Smooth muscle cell (in vitro differentiated cells): Measurements from ENCODE around the gene AOPEP. TPM values are rescaled to one million over a fixed set of nuclear protein-coding genes. Genes with fewer than 3 reads are reported as not detected.
A peak's percentile ranks its signal among the peaks of the same experiment; 100 is the strongest.

ENCODE experiments used
- DNase-seq: peaks from one replicate; lab custom pipeline; 2025; ENCODE audit not compliant: unreplicated experiment; lab: John Stamatoyannopoulos, UW
- H2AFZ ChIP-seq: fragments of 200-600 bp; sonication (generic); 2 replicates; pipeline ENCODE4 v1.6.0; 2016; ENCODE audit warnings: antibody characterized with exemption, low read depth, mild to moderate bottlenecking
- H3F3A ChIP-seq: fragments of 200-600 bp; sonication (generic); 2 replicates; pipeline ENCODE4 v1.6.0; 2017; ENCODE audit warnings: antibody characterized with exemption, low read depth
- H3K27ac ChIP-seq: fragments of 200-600 bp; sonication (generic); 2 replicates; pipeline ENCODE4 v1.5.1; 2016; ENCODE audit warnings: low read depth, mild to moderate bottlenecking
- H3K27me3 ChIP-seq: fragments of 200-600 bp; sonication (generic); 2 replicates; pipeline ENCODE4 v1.6.1; 2016; ENCODE audit warnings: low read depth, mild to moderate bottlenecking
- H3K36me3 ChIP-seq: fragments of 200-600 bp; sonication (generic); 2 replicates; pipeline ENCODE4 v1.5.1; 2016; ENCODE audit warnings: low read depth
- H3K4me1 ChIP-seq: fragments of 200-600 bp; sonication (generic); 2 replicates; pipeline ENCODE4 v1.5.1; 2016; ENCODE audit warnings: low read depth
- H3K4me2 ChIP-seq: fragments of 200-600 bp; sonication (generic); 2 replicates; pipeline ENCODE4 v1.6.0; 2016; ENCODE audit warnings: mild to moderate bottlenecking
- H3K4me3 ChIP-seq: fragments of 200-600 bp; sonication (generic); 2 replicates; pipeline ENCODE4 v1.5.1; 2016; ENCODE audit warnings: mild to moderate bottlenecking
- H3K79me2 ChIP-seq: fragments of 200-600 bp; sonication (generic); 2 replicates; pipeline ENCODE4 v1.6.0; 2016; ENCODE audit warnings: low read depth, mild to moderate bottlenecking
- H3K9ac ChIP-seq: fragments of 200-600 bp; sonication (generic); 2 replicates; pipeline ENCODE4 v1.6.0; 2016; ENCODE audit warnings: low read depth
- H3K9me3 ChIP-seq: fragments of 200-600 bp; sonication (generic); replicated peaks from 2 replicates; pipeline ENCODE4 v1.5.1; 2016; ENCODE audit warnings: low read depth
- H4K20me1 ChIP-seq: fragments of 200-600 bp; sonication (generic); 2 replicates; pipeline ENCODE4 v1.6.0; 2016; ENCODE audit warnings: low read depth
- CTCF ChIP-seq: fragments of 200-600 bp; sonication (generic); IDR thresholded peaks from 2 replicates; pipeline ENCODE4 v1.5.1; 2017; ENCODE audit warnings: borderline replicate concordance, mild to moderate bottlenecking, antibody characterized with exemption; ENCODE audit not compliant: insufficient read depth, poor library complexity, severe bottlenecking
- WGBS: methylation state at CpG from one replicate; pipeline ENCODE4 v1.1.7; 2016; ENCODE audit warnings: low lambda C conversion rate; 5-methylcytosine and 5-hydroxymethylcytosine counted together
- polyA plus RNA-seq: library from polyadenylated mRNA; unstranded; fragments of >200 nt; fragmentation: Nextera tagmentation; extraction: Ambion mirVana; gene quantifications from 2 replicates; pipeline ENCODE4 v1.2.1, GENCODE V29; 2016
- total RNA-seq: library from RNA; depleted of rRNA; stranded (reverse); fragments of >200 nt; gene quantifications from 2 replicates; pipeline ENCODE4 v1.2.3, GENCODE V29; 2014

Gene AOPEP
- total and polyA plus RNA-seq, 2 experiments from 2014 or later, result 52.7 to 94.9 TPM

- Histone ChIP-seq H3K27me3 (no peaks in the 10 kb centered on the region), H2AFZ (peak overlapping the region; percentile 20), H3K4me2 (no peak overlapping the region), H3K4me1 (no peaks in the 10 kb centered on the region), H3K79me2 (no peaks in the 10 kb centered on the region), H3K9ac (no peak overlapping the region), H3K36me3 (no peaks in the 10 kb centered on the region), H3K27ac (no peak overlapping the region), H4K20me1 (no peaks in the 10 kb centered on the region), H3K4me3 (no peak overlapping the region), H3K9me3 (no peaks in the 10 kb centered on the region), H3F3A (peaks cover 3% of the 10 kb centered on the region)
- DNase-seq, result no peak
- TF ChIP-seq CTCF, result no peak
- 91% methylated on average over 1 of the region's 1 CpG for WGBS
Observed at GRCh38 chr9:94680020-94680419, 46.5 kb upstream of the AOPEP start.

GRCh38 chr9:94680621-94681020 is 45.9 kb upstream of the AOPEP start:
- Histone ChIP-seq H3K9me3 (no peaks in the 10 kb centered on the region), H3K4me1 (no peaks in the 10 kb centered on the region), H3K36me3 (no peaks in the 10 kb centered on the region), H3K4me3 (no peak overlapping the region), H3K27ac (no peak overlapping the region), H3K9ac (no peak overlapping the region), H3K4me2 (no peak overlapping the region), H3K79me2 (no peaks in the 10 kb centered on the region), H3K27me3 (no peaks in the 10 kb centered on the region), H2AFZ (peak overlapping the region; percentile 94), H3F3A (peaks cover 3% of the 10 kb centered on the region), H4K20me1 (no peaks in the 10 kb centered on the region)
- 58% methylated on average over 2 of the region's 2 CpGs for WGBS
- no peak for DNase-seq
- TF ChIP-seq CTCF, result no peak

- H4K20me1 ChIP-seq, result no peaks in the 10 kb centered on the region
- H3K4me2 ChIP-seq, result peak overlapping the region; percentile 38
- peak overlapping the region; percentile 94 for H2AFZ ChIP-seq
- H3K9me3 ChIP-seq, result no peaks in the 10 kb centered on the region
- no peaks in the 10 kb centered on the region for H3K4me1 ChIP-seq
- 13% methylated on average over 7 of the region's 7 CpGs for WGBS
- peak; percentile 81 for TF ChIP-seq CTCF
- H3K36me3 ChIP-seq, result no peaks in the 10 kb centered on the region
- no peak overlapping the region for H3K9ac ChIP-seq
- peak overlapping the region; percentile 28 for H3K27ac ChIP-seq
- H3K79me2 ChIP-seq, result no peaks in the 10 kb centered on the region
- peaks cover 3% of the 10 kb centered on the region for H3F3A ChIP-seq
- H3K4me3 ChIP-seq, result no peak overlapping the region
- H3K27me3 ChIP-seq, result no peaks in the 10 kb centered on the region
- DNase-seq, result peak; percentile 19
Observed at GRCh38 chr9:94681508-94681907, 45.0 kb upstream of the AOPEP start.

GRCh38 chr9:94685359-94685758 is 41.1 kb upstream of the AOPEP start:
- peaks cover 3% of the 10 kb centered on the region for H3F3A ChIP-seq
- WGBS, result 96% methylated on average over 2 of the region's 2 CpGs
- no peaks in the 10 kb centered on the region for H3K36me3 ChIP-seq
- DNase-seq, result no peak
- H3K9me3 ChIP-seq, result no peaks in the 10 kb centered on the region
- no peak overlapping the region for H3K27ac ChIP-seq
- H3K4me1 ChIP-seq, result no peaks in the 10 kb centered on the region
- H3K4me3 ChIP-seq, result no peak overlapping the region
- no peak for TF ChIP-seq CTCF
- H2AFZ ChIP-seq, result no peak overlapping the region
- no peaks in the 10 kb centered on the region for H3K79me2 ChIP-seq
- no peaks in the 10 kb centered on the region for H3K27me3 ChIP-seq
- no peak overlapping the region for H3K4me2 ChIP-seq
- H4K20me1 ChIP-seq, result no peaks in the 10 kb centered on the region
- H3K9ac ChIP-seq, result no peak overlapping the region
